Fibroblast of peridontal ligament (primary cell): ENCODE data around the gene CELF5.

Experiments used
- DNase-seq: peaks from one replicate; pipeline ENCODE4 v3.0.0-alpha.2; 2010; ENCODE audit errors: extremely low read depth

The CELF5 gene

GRCh38 chr19:3243819-3244700 is 19.6 kb downstream of the CELF5 start:
- peak; percentile 51 for DNase-seq

GRCh38 chr19:3245050-3245449 is 20.6 kb downstream of the CELF5 start:
- no peak for DNase-seq

- DNase-seq: no peak
Observed at GRCh38 chr19:3248728-3249326, 24.4 kb downstream of the CELF5 start.

- DNase-seq: no peak
Observed at GRCh38 chr19:3249408-3249807, 24.9 kb downstream of the CELF5 start.

GRCh38 chr19:3250675-3251074 is 26.2 kb downstream of the CELF5 start:
- no peak for DNase-seq

- no peak for DNase-seq
Observed at GRCh38 chr19:3251229-3251628, 26.8 kb downstream of the CELF5 start.

- no peak for DNase-seq
Observed at GRCh38 chr19:3252650-3253049, 28.2 kb downstream of the CELF5 start.

GRCh38 chr19:3253270-3253669 is 28.8 kb downstream of the CELF5 start:
- no peak for DNase-seq

- DNase-seq: no peak
Observed at GRCh38 chr19:3254520-3254919, 30.1 kb downstream of the CELF5 start.

- no peak for DNase-seq
Observed at GRCh38 chr19:3257071-3257470, 32.6 kb downstream of the CELF5 start.

- DNase-seq: no peak
Observed at GRCh38 chr19:3262362-3262761, 37.9 kb downstream of the CELF5 start.

- DNase-seq: no peak
Observed at GRCh38 chr19:3263866-3264265, 39.4 kb downstream of the CELF5 start.

- DNase-seq: no peak
Observed at GRCh38 chr19:3265432-3265831, 41.0 kb downstream of the CELF5 start.

- DNase-seq: no peak
Observed at GRCh38 chr19:3266092-3266693, 41.7 kb downstream of the CELF5 start.

- DNase-seq: no peak
Observed at GRCh38 chr19:3266792-3267514, 42.5 kb downstream of the CELF5 start.

- DNase-seq: no peak
Observed at GRCh38 chr19:3268326-3268725, 43.9 kb downstream of the CELF5 start.

GRCh38 chr19:3268763-3269162 is 44.3 kb downstream of the CELF5 start:
- DNase-seq: no peak

- no peak for DNase-seq
Observed at GRCh38 chr19:3269916-3270671, 45.6 kb downstream of the CELF5 start.

- DNase-seq: peak; percentile 11
Observed at GRCh38 chr19:3270902-3271301, 46.4 kb downstream of the CELF5 start.

- DNase-seq: no peak
Observed at GRCh38 chr19:3272401-3272931, 48.0 kb downstream of the CELF5 start.

GRCh38 chr19:3272952-3273351 is 48.5 kb downstream of the CELF5 start:
- no peak for DNase-seq
